NK-92 (cell line): Measurements from ENCODE around the gene PC.

Experiments used
- DNase-seq: peaks from one replicate; lab custom pipeline; 2025; ENCODE audit not compliant: unreplicated experiment; lab: John Stamatoyannopoulos, UW

The PC gene

DNA sequence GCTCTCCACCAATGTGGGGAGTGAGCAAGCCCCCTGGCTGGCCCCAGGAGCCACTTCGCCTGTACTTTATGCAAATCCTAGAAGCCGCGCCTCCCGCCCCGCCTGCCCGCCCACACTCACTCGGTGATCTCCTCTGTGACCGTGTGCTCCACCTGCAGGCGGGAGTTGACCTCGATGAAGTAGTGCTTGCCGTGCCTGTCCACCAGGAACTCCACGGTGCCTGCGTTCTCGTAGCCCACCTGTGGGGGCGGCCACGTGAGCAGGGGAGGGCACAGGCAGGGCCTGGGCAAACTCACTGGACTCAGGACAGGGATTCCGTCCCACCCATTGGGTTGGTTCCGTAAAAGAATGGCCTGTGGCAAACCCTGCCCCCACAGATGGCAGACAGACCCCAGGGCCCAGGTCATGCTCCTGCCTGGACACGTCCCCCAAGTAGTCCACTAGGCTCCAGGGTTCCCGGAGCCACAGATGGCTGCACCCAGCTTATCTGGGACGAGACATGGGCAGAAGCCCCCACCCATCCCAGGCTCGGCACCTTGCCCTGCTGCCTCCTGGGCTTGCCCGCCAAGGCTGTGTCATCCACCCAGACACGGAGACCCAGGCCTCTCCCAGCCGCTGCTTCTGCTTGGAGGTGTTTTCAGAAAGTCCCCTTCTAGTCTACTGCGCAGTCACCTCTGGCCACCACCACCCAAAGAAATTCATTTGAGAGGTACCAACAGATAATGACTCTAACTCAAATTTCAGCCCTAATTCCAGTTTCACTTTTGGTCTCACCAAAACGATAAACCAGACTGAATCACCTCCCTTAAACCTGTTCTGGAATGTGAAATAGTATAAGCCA is 89.2 kb downstream of the PC start:
- no peak for DNase-seq

DNA sequence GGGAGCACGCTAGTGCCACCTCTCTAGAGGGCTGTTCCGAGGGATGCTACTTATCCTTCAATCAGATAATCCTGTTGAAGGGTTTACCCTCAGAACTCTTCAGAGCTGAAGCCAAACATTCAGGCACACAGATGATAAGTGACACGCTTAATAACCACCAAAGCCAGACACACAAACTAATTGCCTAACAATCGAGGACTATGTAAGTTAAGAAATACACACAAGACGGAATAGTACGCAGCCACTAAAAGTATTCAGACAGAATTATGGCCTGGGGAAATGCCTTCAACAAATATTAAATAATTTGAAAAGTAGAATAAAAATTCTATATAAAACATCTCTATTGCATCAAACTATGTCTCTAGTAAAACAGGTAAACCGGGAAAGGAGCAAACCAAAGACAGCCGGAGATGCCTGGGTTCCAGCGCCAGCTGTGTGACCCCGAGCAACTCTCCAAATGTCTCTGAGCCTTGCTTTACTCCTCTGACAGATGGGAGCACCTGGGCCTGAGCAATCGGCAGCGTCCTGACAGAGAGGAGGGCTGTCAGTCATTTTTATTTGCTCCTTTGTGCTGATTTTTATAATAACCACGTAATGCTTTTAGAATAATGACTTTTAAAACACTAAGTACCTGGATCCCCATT is 90.0 kb downstream of the PC start:
- DNase-seq = no peak

GRCh38 chr11:66867425-66868040 is 90.7 kb downstream of the PC start:
- no peak for DNase-seq

DNA sequence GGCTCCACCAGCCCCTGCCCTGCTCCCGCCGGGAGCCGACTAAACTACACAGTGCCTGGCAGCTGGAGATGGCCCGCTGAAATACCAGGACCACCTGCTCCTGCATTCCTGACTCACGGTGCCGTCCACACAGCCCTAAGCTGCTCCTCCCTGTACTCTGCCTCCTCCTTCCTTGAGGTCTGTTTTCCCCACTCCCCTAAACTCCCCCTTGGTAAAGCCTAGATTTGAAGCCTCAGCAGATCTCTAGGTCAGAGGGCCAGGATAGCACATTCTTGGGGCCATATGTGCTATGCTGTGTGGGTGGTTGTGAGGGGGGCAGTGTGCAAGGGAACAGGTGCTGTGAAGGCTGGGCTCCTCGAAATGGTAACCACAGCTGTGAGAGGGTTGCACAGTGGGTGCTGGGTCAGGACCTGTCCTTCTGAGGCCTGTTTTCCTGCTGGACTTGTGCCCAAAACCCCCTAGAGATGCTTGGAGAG is 91.6 kb downstream of the PC start:
- no peak for DNase-seq

DNA sequence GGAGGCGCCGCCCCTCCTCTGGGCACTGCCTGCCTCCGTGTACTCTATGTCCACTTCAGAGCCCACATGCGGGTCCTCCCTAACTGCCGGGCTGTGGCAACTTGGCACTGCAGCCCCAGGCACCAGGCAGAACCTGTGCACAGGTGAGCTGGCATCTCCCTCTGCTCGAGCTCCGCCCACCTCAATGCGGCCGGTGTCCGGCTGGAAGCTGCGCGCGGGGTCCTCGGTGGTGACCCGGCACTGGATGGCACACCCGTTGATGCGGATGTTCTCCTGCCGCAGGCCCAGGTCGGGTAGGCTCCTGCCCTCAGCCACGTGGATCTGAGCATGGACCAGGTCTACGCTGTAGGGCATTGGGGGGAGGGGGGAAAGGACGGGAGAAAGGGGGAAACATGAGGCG is 92.2 kb downstream of the PC start:
- DNase-seq = no peak

DNA sequence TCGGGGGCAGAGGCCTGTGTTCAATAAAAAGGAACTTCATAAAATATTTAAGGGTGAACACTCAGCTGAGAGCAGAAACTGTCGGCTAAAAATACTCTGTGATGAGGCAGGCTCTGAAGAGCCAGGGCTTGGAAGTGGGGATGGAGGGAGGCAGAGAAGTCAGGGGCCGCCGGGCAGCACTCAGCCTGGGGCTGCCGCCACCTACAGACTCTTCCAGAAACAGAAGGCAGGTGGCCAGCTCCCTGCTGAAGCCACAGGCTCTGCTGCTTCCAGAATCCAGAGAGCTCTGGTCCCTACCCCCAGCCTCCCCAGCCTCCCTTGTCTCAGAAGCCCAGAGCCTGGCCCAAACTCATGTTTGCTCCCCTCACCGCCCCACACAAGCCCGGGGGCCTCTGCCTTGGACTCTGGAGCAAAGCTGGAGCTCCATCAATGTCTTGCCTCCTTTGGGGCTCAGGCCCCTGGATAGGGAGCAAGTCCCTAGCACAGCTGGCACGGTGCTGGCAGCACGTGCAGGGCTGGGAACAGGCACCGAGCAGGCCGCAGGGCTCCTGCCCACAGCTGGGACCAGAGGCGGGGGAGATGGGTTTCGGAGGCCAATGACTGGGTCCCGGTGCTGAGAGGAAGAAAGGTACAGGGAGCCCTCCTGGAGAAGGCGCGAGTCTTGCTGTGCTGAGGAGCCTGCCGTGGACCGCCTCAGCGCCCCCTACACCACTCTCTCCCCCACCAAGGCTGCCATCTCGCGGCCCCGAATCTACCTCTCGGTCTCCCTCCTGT is 93.1 kb downstream of the PC start:
- no peak for DNase-seq

GRCh38 chr11:66864172-66864901 is 93.8 kb downstream of the PC start:
- DNase-seq = no peak

- DNase-seq = no peak
Observed at GRCh38 chr11:66863428-66864125, 94.6 kb downstream of the PC start.

DNA sequence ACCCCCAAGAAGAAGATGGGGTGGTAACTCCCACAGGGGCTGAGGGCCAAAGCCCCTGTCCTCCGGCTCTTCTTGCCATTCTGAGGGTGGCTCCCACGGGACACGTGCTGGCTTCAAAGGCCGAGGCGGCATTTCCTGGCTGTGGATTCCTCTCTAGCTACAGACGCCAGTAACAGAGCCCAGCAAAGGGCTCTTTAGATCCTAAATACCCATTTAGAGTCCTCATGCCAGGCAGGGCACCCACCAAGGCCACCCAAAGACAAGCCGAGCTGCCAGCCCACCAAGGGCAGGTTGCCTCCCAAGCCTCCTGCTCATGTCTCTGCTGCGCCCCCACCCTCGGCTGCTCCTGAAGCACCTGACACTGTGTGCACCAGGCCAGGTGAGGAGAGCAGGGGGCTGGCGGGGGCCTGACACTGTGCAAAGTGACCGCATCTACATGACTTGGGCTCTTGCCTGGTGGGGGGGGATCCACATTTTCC is 95.6 kb downstream of the PC start:
- DNase-seq = no peak

- no peak for DNase-seq
Observed at GRCh38 chr11:66861774-66862558, 96.2 kb downstream of the PC start.

GRCh38 chr11:66861038-66861773 is 97.0 kb downstream of the PC start:
- DNase-seq = no peak

DNA sequence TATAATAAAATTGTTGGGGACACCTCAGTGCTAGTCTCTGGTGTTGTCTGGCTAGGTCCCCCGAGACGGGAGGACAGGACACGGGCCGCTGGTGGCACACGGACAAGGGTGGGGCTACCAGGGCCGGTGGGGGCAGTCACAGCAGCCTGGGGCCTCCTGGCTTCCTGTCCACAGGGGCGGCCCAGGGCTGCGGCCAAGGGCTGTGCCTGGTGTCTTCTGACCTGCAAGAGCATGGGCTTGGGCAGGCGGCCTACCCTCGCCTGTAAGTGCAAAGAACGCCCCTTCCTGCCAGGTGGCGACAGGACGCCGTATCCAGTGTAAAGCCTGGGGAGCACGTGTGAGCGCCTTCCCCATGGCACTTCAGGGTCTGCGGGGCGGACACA is 97.7 kb downstream of the PC start:
- no peak for DNase-seq

- no peak for DNase-seq
Observed at GRCh38 chr11:66859686-66860448, 98.3 kb downstream of the PC start.

DNA sequence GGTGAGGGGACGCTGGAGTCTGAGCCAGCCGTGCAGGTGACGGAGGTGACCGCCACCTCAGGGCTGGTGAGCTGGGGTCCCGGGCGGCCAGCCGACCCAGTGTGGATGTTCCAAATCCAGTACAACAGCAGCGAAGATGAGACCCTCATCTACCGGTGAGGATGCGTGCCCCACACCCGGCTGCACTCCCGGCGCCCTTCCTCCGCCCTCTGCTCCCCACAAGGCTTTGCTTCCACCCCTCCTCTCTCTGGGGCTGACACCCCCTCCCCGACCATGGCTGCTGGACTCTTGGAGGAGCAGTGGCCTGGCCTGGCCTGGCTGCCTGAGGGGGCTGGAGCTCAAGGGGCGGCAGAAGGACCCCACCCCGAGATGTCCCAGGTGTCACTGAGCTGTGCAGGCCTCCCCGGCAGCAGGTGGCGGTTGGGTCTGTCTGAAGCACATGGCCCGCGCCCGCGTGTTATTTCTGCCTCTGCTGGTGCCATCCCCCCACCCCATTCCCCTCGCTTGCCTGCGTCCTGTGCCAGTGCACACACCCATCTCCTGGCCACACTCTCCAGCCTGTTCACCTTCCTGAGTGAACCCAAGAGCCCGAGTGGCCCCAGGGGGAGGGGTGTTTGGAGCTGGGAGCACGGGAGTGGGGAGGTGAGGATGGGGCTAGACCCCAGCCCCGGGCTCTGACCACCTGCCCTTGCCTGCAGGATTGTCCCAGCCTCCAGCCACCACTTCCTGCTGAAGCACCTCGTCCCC is 99.1 kb downstream of the PC start:
- DNase-seq = no peak

- DNase-seq = no peak
Observed at GRCh38 chr11:66858186-66858938, 99.8 kb downstream of the PC start.

GRCh38 chr11:66857927-66858185 is 100.3 kb downstream of the PC start:
- no peak for DNase-seq
